DND-41 (cell line): ENCODE measurements around the gene CEMP1.

Experiments
- EZH2 ChIP-seq: IDR thresholded peaks from 3 replicates; pipeline ENCODE4 v1.6.1; 2012; ENCODE audit warnings: borderline replicate concordance, low read depth, mild to moderate bottlenecking, moderate library complexity, low read length, inconsistent platforms; ENCODE audit not compliant: severe bottlenecking
- TF ChIP-seq, protein P1 (sequence below): IDR thresholded peaks from 2 replicates; pipeline ENCODE4 v1.5.1; 2012; ENCODE audit warnings: borderline replicate concordance, low read length, moderate library complexity, mild to moderate bottlenecking; ENCODE audit not compliant: poor library complexity, severe bottlenecking; ENCODE audit errors: extremely low read depth

GRCh38 chr16:2531371-2531695 is at the start of gene CEMP1:
- TF ChIP-seq, protein P1, sequence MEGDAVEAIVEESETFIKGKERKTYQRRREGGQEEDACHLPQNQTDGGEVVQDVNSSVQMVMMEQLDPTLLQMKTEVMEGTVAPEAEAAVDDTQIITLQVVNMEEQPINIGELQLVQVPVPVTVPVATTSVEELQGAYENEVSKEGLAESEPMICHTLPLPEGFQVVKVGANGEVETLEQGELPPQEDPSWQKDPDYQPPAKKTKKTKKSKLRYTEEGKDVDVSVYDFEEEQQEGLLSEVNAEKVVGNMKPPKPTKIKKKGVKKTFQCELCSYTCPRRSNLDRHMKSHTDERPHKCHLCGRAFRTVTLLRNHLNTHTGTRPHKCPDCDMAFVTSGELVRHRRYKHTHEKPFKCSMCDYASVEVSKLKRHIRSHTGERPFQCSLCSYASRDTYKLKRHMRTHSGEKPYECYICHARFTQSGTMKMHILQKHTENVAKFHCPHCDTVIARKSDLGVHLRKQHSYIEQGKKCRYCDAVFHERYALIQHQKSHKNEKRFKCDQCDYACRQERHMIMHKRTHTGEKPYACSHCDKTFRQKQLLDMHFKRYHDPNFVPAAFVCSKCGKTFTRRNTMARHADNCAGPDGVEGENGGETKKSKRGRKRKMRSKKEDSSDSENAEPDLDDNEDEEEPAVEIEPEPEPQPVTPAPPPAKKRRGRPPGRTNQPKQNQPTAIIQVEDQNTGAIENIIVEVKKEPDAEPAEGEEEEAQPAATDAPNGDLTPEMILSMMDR = no peak
- no peak for TF ChIP-seq EZH2
